Body of pancreas (tissue), 4 donors: ENCODE results near the gene CYGB.

ENCODE experiments used
- CTCF ChIP-seq, 7 experiments: fragments of 450-650 bp in 4 of 7; fragments of 200-600 bp in 3 of 7; sonication (generic) in 3 of 7; IDR thresholded peaks; one replicate each; pipeline ENCODE4 v1.5.1; 2016 to 2019; ENCODE audit warnings: antibody characterized with exemption in 7 of 7
- POLR2A ChIP-seq, 3 donors: fragments of 450-650 bp; IDR thresholded peaks; one replicate each; pipeline ENCODE4 v1.6.1; 2016; ENCODE audit warnings: antibody characterized with exemption in 3 of 3, mild to moderate bottlenecking in 2 of 3

- no peak for TF ChIP-seq CTCF (IDR thresholded peaks at IDR 0.05)
- TF ChIP-seq POLR2A (IDR thresholded peaks at IDR 0.05), result peak in 2 of 3 donors; percentile 17 to 27
Observed at GRCh38 chr17:76500074-76500746, 37.3 kb downstream of the CYGB start.
